HEK293T (cell line): ENCODE data around the gene SMARCAD1.

Source experiments
- CTCF ChIA-PET: fragments of 350-600 bp; formaldehyde crosslinking; extraction: SDS; loops from one replicate; lab custom pipeline; 2021; ENCODE audit warnings: antibody characterized with exemption, inconsistent platforms; lab: Yijun Ruan, JAX
- POLR2A ChIA-PET: fragments of 350-600 bp; formaldehyde crosslinking; extraction: SDS; loops from one replicate; lab custom pipeline; 2020; ENCODE audit warnings: antibody characterized with exemption, inconsistent platforms; lab: Yijun Ruan, JAX
- DNase-seq: peaks from one replicate; pipeline ENCODE4 v3.0.0; 2012; ENCODE audit warnings: mixed read lengths; ENCODE audit errors: extremely low spot score
- ARNT ChIP-seq: fragments of 450-650 bp; IDR thresholded peaks from 2 replicates; pipeline ENCODE4 v1.6.1; 2017; ENCODE audit warnings: mild to moderate bottlenecking
- BHLHE40 ChIP-seq: fragments of 450-650 bp; IDR thresholded peaks from 2 replicates; pipeline ENCODE4 v1.6.1; 2016; ENCODE audit warnings: mild to moderate bottlenecking, moderate library complexity, borderline replicate concordance
- CTBP1 ChIP-seq: fragments of 450-650 bp; IDR thresholded peaks from 2 replicates; pipeline ENCODE4 v1.6.1; 2016; ENCODE audit warnings: borderline replicate concordance
- ELF4 ChIP-seq: fragments of 450-650 bp; IDR thresholded peaks from 2 replicates; pipeline ENCODE4 v1.6.1; 2017; ENCODE audit warnings: antibody characterized with exemption
- FOXA1 ChIP-seq: fragments of 450-650 bp; IDR thresholded peaks from 2 replicates; pipeline ENCODE4 v1.6.1; 2016; ENCODE audit warnings: mild to moderate bottlenecking
- FOXK2 ChIP-seq: fragments of 450-650 bp; IDR thresholded peaks from 2 replicates; pipeline ENCODE4 v1.6.1; 2016; ENCODE audit warnings: mild to moderate bottlenecking
- FOXM1 ChIP-seq: fragments of 450-650 bp; IDR thresholded peaks from 2 replicates; pipeline ENCODE4 v1.6.1; 2017; ENCODE audit warnings: mild to moderate bottlenecking, borderline replicate concordance
- HDGF ChIP-seq: fragments of 450-650 bp; IDR thresholded peaks from 2 replicates; pipeline ENCODE4 v1.6.1; 2017; ENCODE audit warnings: antibody characterized with exemption, borderline replicate concordance
- L3MBTL2 ChIP-seq: fragments of 450-650 bp; conservative IDR thresholded peaks from 2 replicates; pipeline ENCODE4 v1.6.1; 2016; ENCODE audit warnings: mild to moderate bottlenecking
- LEF1 ChIP-seq: fragments of 450-650 bp; IDR thresholded peaks from 2 replicates; pipeline ENCODE4 v1.6.1; 2017; ENCODE audit warnings: mild to moderate bottlenecking, borderline replicate concordance
- NFRKB ChIP-seq: fragments of 450-650 bp; IDR thresholded peaks from 2 replicates; pipeline ENCODE4 v1.6.1; 2016; ENCODE audit warnings: mild to moderate bottlenecking, moderate library complexity
- PKNOX1 ChIP-seq: fragments of 450-650 bp; IDR thresholded peaks from 2 replicates; pipeline ENCODE4 v1.6.1; 2016
- SP1 ChIP-seq: fragments of 450-650 bp; IDR thresholded peaks from 2 replicates; pipeline ENCODE4 v1.6.1; 2017
- SUZ12 ChIP-seq: fragments of 450-650 bp; IDR thresholded peaks from 2 replicates; pipeline ENCODE4 v1.6.1; 2016; ENCODE audit warnings: mild to moderate bottlenecking
- TARDBP ChIP-seq: fragments of 450-650 bp; IDR thresholded peaks from 2 replicates; pipeline ENCODE4 v1.6.1; 2016
- ZNF384 ChIP-seq: fragments of 450-650 bp; IDR thresholded peaks from 2 replicates; pipeline ENCODE4 v1.6.1; 2016

The SMARCAD1 gene

GRCh38 chr4:94225449-94225848 lies 17.8 kb downstream of the SMARCAD1 start:
- CTCF ChIA-PET, result no interaction called here
- DNase-seq, result no peak
- TF ChIP-seq CTBP1 (no peak), BHLHE40 (no peak)
- POLR2A ChIA-PET, result no interaction called here

GRCh38 chr4:94226763-94227162 lies 19.1 kb downstream of the SMARCAD1 start:
- ChIA-PET CTCF (no interaction called here), POLR2A (no interaction called here)
- no peak for DNase-seq
- no peak for TF ChIP-seq FOXM1
- TF ChIP-seq HDGF, result no peak

GRCh38 chr4:94228493-94229216 lies 21.0 kb downstream of the SMARCAD1 start:
- ChIA-PET CTCF (no interaction called here), POLR2A (no interaction called here)
- no peak for DNase-seq
- no peak for TF ChIP-seq SUZ12
- TF ChIP-seq LEF1, result no peak
- no peak for TF ChIP-seq NFRKB
- no peak for TF ChIP-seq L3MBTL2
- no peak for TF ChIP-seq BHLHE40
- no peak for TF ChIP-seq FOXM1

- POLR2A ChIA-PET, result no interaction called here
- no peak for DNase-seq
- CTCF ChIA-PET, result no interaction called here
- TF ChIP-seq BHLHE40 (no peak), SUZ12 (no peak), L3MBTL2 (no peak), CTBP1 (no peak), PKNOX1 (no peak), HDGF (no peak), LEF1 (no peak)
These were observed 24.9 kb downstream of the SMARCAD1 start for GRCh38 chr4:94232519-94232918.

GRCh38 chr4:94235825-94236224 lies 28.2 kb downstream of the SMARCAD1 start:
- ChIA-PET POLR2A (no interaction called here), CTCF (no interaction called here)
- no peak for TF ChIP-seq CTBP1
- TF ChIP-seq SP1, result no peak
- no peak for TF ChIP-seq HDGF
- TF ChIP-seq ARNT, result no peak
- no peak for TF ChIP-seq SUZ12
- TF ChIP-seq L3MBTL2, result no peak
- TF ChIP-seq FOXA1, result no peak
- TF ChIP-seq PKNOX1, result no peak
- no peak for TF ChIP-seq BHLHE40
- TF ChIP-seq TARDBP, result no peak
- no peak for TF ChIP-seq ZNF384
- TF ChIP-seq LEF1, result no peak
- TF ChIP-seq FOXM1, result no peak
- no peak for DNase-seq

- TF ChIP-seq FOXK2 (no peak), ZNF384 (no peak), BHLHE40 (no peak)
- CTCF ChIA-PET, result no interaction called here
- DNase-seq, result no peak
- POLR2A ChIA-PET, result no interaction called here
These were observed 29.6 kb downstream of the SMARCAD1 start for GRCh38 chr4:94237271-94237670.

GRCh38 chr4:94238160-94238559 lies 30.5 kb downstream of the SMARCAD1 start:
- POLR2A ChIA-PET, result no interaction called here
- TF ChIP-seq BHLHE40 (no peak), NFRKB (no peak), ZNF384 (no peak), ELF4 (no peak), SP1 (no peak), FOXA1 (no peak), L3MBTL2 (no peak), HDGF (no peak), ARNT (no peak), FOXM1 (no peak), CTBP1 (no peak), PKNOX1 (no peak), TARDBP (no peak), FOXK2 (no peak), SUZ12 (no peak), LEF1 (no peak)

More at GRCh38 chr4:94238160-94238559, 30.5 kb downstream of the SMARCAD1 start:
- CTCF ChIA-PET, result no interaction called here
- no peak for DNase-seq
